Mammary epithelial cell (primary cell): Measurements from ENCODE around the gene ZNF500.

Source experiments
- EZH2 ChIP-seq: IDR thresholded peaks from 2 replicates; pipeline ENCODE4 v1.6.1; 2012; ENCODE audit warnings: low read length, inconsistent platforms, borderline replicate concordance
- TF ChIP-seq, protein P1 (sequence below), 2 donors: IDR thresholded peaks in 1 of 2; conservative IDR thresholded peaks in 1 of 2; 2 replicates each; pipeline ENCODE4 v1.5.1; 2011 to 2012; ENCODE audit warnings: inconsistent platforms in 2 of 2, low read length in 2 of 2, mild to moderate bottlenecking in 2 of 2, control low read depth in 1 of 2, low read depth in 1 of 2; ENCODE audit not compliant: insufficient read depth in 1 of 2; ENCODE audit errors: extremely low read depth in 1 of 2

DNA sequence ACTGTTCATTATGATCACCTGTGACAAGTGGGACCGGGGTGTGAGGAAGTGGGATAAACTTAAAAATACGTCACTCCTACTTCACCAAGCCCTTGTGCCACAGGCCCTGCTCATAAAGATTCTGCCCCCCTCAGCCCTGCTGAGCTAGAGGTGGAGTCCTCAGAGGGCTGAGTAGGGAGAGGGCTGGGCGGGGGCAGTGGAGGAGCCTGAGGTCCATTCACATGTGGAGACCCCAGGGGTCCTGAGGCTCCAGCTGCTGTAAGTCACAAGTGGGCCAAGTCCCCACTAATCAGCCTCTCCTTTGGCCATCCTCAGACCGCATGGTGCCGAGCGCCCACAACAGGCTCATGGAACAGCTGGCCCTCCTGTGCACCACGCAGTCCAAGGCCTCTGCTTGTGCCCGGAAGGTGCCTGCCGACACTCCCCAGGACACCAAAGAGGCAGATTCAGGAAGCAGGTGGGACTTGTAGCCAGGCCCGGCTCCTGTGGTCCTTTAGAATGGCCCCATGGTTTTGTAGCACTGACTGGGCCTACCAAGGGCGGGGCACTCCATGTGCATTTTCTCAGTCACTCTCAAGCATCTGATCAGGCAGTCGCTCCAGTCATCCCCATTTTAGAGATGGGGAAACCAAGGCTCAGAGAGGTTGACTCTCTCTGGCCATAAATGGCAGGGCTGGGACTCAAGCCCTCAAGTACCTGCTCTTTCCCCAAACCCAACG, 22.2 kb downstream of the ZNF500 start:
- TF ChIP-seq, protein P1, sequence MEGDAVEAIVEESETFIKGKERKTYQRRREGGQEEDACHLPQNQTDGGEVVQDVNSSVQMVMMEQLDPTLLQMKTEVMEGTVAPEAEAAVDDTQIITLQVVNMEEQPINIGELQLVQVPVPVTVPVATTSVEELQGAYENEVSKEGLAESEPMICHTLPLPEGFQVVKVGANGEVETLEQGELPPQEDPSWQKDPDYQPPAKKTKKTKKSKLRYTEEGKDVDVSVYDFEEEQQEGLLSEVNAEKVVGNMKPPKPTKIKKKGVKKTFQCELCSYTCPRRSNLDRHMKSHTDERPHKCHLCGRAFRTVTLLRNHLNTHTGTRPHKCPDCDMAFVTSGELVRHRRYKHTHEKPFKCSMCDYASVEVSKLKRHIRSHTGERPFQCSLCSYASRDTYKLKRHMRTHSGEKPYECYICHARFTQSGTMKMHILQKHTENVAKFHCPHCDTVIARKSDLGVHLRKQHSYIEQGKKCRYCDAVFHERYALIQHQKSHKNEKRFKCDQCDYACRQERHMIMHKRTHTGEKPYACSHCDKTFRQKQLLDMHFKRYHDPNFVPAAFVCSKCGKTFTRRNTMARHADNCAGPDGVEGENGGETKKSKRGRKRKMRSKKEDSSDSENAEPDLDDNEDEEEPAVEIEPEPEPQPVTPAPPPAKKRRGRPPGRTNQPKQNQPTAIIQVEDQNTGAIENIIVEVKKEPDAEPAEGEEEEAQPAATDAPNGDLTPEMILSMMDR (conservative IDR thresholded peaks at IDR 0.05 in 1 of 2, IDR thresholded peaks at IDR 0.05 in 1 of 2; ENCODE audit: extremely low read depth in 1 of 2, insufficient read depth in 1 of 2, low read depth in 1 of 2, low read length in 2 of 2): no peak
- no peak for TF ChIP-seq EZH2
